AG09309 (cell line): ENCODE data around the gene CBLC.
"Not testable (repeated sequence)": the region's sequence is repeated elsewhere in the genome, so short reads cannot be mapped to it uniquely, and the experiment has no call there.

Source experiments
- DNase-seq: peaks from one replicate; pipeline ENCODE4 v3.0.0-alpha.2; 2010; ENCODE audit warnings: low read depth
- H3K4me3 ChIP-seq: 2 replicates; pipeline ENCODE4 v1.5.1; 2011; ENCODE audit warnings: mild to moderate bottlenecking, low read depth, low read length, moderate library complexity; ENCODE audit not compliant: control insufficient read depth
- TF ChIP-seq, protein P1 (sequence below): IDR thresholded peaks from 2 replicates; pipeline ENCODE4 v1.5.1; 2011; ENCODE audit warnings: mild to moderate bottlenecking, low read depth, low read length, inconsistent platforms; ENCODE audit not compliant: insufficient read depth, control insufficient read depth; ENCODE audit errors: missing control alignments

Gene CBLC

DNA sequence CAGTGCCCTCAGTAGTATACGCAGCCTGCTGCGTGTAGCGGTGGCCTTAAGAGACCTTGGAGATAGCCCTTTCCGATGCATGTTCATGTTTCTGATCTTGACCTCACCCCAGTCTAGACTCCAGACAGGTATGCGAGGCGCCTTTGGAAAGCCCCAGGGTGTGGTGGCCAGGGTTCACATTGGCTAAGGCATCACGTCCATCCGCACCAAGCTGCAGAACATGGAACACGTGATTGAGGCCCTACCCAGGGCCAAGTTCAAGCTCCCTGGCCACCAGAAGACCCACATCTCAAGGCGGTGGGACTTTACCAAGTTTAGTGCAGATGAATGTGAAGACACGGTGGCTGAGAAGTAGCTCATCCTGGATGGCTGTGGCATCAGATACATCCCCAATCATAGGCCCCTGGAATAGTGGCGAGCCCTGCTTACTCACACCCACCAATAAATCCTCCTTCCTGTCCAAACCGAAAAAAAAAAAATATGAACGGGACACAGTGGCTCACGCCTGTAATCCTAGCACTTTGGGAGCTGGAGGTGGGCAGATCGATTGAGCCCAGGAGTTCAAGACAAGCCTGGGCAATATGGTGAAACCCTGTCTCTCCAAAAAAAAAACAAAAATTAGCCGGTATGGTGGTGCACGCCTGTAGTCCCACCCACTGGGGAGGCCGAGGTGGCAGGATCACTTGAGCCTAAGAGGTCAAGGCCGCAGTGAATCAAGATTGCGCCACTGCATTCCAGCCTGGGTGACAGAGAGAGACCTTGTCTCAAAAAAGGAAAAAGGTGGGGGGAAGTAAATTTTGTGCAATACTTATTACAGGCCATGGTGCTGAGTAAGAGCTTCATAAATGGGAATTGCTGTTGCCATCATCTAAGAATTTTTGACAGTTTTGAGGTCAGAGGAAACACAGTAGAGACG is 12.4 kb upstream of the CBLC start:
- TF ChIP-seq, protein P1, sequence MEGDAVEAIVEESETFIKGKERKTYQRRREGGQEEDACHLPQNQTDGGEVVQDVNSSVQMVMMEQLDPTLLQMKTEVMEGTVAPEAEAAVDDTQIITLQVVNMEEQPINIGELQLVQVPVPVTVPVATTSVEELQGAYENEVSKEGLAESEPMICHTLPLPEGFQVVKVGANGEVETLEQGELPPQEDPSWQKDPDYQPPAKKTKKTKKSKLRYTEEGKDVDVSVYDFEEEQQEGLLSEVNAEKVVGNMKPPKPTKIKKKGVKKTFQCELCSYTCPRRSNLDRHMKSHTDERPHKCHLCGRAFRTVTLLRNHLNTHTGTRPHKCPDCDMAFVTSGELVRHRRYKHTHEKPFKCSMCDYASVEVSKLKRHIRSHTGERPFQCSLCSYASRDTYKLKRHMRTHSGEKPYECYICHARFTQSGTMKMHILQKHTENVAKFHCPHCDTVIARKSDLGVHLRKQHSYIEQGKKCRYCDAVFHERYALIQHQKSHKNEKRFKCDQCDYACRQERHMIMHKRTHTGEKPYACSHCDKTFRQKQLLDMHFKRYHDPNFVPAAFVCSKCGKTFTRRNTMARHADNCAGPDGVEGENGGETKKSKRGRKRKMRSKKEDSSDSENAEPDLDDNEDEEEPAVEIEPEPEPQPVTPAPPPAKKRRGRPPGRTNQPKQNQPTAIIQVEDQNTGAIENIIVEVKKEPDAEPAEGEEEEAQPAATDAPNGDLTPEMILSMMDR, result no peak
- no peak overlapping the region for H3K4me3 ChIP-seq
- DNase-seq, result no peak

DNA sequence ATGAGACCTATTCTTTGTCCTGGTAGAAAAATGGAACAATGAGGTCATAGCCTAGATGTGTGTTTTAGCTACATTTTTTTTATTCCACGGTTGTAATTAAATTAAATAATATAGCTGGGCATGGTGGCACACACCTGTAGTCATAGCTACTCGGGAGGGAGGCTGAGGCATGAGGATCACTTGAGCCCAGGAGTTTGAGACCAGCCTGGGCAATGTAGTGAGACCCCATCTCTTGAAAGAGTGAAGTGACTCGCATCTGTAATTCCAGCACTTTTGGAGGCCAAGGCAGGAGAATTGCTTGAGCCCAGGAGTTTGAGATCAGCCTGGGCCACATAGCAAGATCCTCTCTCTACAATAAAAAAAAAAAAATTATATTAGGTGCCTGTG is 11.7 kb upstream of the CBLC start:
- TF ChIP-seq, protein P1, result no peak
- no peak overlapping the region for H3K4me3 ChIP-seq
- no peak for DNase-seq

DNA sequence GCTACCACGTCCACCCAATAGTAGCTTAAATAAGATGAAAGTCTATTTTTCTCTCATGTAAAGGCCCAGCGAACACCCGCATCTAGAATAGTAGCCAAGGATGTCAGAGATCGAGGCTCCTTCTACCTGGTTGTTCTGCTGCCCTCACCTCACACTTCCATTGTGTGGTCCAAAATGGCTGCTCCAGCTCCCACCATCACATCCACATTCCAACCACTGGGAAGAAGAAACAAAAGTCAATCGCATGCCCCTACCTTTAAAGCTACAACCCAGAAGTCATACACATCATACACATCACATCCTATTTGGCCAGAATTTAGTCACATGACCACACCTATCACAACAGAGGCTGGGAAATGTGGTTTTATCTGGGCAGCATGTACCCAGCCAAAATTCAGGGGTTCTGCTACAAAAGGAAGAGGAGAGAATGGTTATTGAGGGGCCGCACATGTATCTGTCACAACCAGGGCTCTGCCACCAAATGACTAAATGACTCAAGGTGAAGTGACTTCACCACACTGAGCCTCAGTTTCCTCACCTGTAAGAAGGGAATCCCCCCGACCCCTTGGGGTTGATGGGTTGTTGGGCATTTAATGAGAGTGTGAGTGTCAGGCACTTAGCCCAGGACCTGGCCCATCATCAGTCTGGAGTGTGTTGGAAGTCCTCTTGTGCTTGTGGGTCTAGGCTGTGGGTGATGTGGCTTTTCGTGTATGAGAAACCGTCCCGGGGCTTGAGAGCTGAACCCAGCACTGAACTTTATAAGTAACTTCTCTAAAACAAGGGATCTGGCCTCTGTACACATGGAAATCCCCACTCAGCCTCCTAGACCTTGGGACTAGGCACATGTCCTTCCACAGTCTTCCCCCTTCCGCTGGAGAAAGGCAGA is 10.2 kb upstream of the CBLC start:
- no peak overlapping the region for H3K4me3 ChIP-seq
- DNase-seq, result no peak
- TF ChIP-seq, protein P1, result no peak

DNA sequence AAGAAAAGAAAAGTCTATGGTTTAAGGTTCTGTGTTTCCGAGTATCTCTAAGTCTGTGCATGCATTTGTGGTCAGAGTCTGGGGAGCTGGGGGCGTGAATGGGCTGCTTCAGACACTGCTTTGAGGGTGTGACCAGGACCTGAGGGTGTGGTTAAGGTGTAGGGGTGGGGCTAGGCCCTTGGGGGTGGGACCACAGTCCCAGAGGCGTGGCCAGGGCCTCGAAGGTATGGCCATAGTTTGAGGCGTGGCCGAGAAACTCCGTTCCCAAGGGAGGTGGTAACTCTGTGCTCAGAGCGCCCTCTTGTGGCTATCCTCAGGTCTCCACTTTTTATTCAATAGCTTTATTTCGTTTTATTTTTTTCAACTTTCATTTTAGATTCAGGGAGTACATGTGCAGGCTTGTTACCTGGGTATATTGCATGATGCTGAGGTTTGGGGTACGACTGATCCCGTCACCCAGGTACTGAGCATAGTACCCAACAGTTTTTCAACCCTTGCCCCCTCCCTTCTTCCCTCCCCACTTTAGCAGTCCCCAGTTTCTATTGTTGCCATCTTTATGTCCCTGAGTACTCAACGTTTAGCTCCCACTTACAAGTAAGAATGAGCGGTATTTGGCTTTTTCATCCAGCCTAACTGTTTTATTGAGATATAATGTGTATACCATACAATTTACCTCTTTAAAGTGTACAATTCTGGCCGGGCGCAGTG is 7.0 kb upstream of the CBLC start:
- no peak overlapping the region for H3K4me3 ChIP-seq
- peak; percentile 63 for DNase-seq
- TF ChIP-seq, protein P1, result peak; percentile 71

DNA sequence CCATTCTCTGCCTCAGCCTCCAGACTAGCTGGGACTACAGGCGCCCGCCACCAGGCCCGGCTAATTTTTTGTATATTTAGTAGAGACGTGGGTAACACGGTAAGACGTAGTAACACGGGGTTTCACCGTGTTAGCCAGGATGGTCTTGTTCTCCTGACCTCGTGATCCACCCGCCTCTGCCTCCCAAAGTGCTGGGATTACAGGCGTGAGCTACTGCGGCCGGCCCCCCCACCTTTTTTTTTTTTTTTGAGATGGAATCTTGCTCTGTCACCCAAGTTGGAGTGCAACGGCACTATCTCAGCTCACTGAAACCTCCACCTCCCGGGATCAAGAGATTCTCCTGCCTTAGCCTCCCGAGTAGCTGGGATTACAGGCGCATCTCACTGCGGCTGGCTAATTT is 5.5 kb upstream of the CBLC start:
- not testable (repeated sequence) for DNase-seq, H3K4me3 ChIP-seq

DNA sequence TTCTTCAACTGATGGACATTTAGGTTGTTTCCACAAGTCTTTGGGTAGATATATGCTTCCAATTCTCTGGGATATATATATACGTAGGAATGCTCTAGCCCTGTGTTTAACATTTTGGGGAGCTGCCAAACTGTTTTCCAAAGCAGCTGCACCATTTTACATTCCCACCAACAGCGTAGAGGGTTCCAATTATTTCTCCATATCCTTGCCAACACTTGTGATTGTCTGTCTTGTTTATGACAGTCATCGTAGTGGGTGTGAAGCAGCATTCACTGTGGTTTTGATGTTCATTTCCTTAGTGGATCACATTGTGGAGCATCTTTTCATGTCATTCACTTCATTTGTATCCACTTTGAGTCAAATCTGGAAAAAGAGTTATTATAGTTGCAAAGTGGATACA is 4.7 kb upstream of the CBLC start:
- no peak for DNase-seq
- TF ChIP-seq, protein P1, result no peak
- H3K4me3 ChIP-seq, result no peak overlapping the region

DNA sequence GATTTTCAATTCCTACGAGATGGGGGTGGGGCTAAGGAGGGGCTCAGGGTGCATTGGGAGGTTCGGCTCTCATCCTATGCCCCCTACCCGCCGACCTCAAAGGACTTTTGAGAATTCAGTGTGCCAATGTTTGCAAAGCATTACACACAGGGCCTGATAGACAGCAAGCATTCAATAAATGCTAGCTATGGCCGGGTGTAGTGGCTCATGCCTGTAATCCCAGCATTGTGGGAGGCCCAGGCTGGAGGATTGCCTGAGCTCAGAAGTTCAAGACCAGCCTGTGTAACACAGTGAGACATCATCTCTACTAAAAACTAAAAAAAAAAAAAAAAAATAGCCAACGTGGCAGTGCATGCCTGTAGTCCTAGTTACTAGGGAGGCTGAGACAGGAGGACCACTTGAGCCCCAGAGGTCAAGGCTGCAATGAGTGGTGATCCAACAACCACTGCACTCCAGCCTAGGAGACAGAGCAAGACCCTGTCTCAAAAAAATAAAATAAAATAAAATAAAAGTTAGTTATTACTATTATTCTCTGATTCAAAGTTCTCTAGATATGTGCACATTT is 1.9 kb upstream of the CBLC start:
- no peak overlapping the region for H3K4me3 ChIP-seq
- no peak for DNase-seq
- TF ChIP-seq, protein P1, result no peak
